Activated CD8-positive, alpha-beta T cell treated with anti-CD3 and anti-CD28 coated beads for 36 hours (primary cell): ENCODE measurements around the gene SHLD3. TPM values are rescaled to one million over a fixed set of nuclear protein-coding genes. Genes with fewer than 3 reads are reported as not detected.
"Not testable (repeated sequence)": the region's sequence is repeated elsewhere in the genome, so short reads cannot be mapped to it uniquely, and the experiment has no call there.

Experiments
- ATAC-seq: fragments of 200-7000 bp; cut with Tn5 transposase; one replicate; pipeline ENCODE4 v1.10.0; 2021; ENCODE audit warnings: mild to moderate bottlenecking, moderate library complexity
- CTCF ChIA-PET: fragments of 350-600 bp; sonication (Branson Sonifier 250); formaldehyde crosslinking; loops from one replicate; lab custom pipeline; 2021; ENCODE audit warnings: antibody characterized with exemption; lab: Charles Lee
- POLR2A ChIA-PET: fragments of 350-600 bp; sonication (Branson Sonifier 250); formaldehyde crosslinking; loops from one replicate; lab custom pipeline; 2021; ENCODE audit warnings: antibody characterized with exemption; lab: Charles Lee
- DNase-seq: peaks from one replicate; pipeline ENCODE4 v3.0.0-alpha.2; 2020
- H3K27ac Mint-ChIP-seq: one replicate; pipeline ENCODE4 v1.8.0; 2021; ENCODE audit warnings: mild to moderate bottlenecking, mixed read lengths
- H3K27me3 Mint-ChIP-seq: one replicate; pipeline ENCODE4 v1.8.0; 2021; ENCODE audit warnings: mixed read lengths
- H3K36me3 Mint-ChIP-seq: one replicate; pipeline ENCODE4 v1.8.0; 2021; ENCODE audit warnings: low read depth, mixed read lengths
- H3K4me1 Mint-ChIP-seq: one replicate; pipeline ENCODE4 v1.8.0; 2021; ENCODE audit warnings: low read depth, mixed read lengths
- H3K4me3 Mint-ChIP-seq: one replicate; pipeline ENCODE4 v1.8.0; 2021; ENCODE audit warnings: mild to moderate bottlenecking, moderate library complexity, mixed read lengths
- H3K9me3 Mint-ChIP-seq: one replicate; pipeline ENCODE4 v1.8.0; 2021; ENCODE audit warnings: mixed read lengths
- CTCF ChIP-seq: fragments of 200-600 bp; IDR thresholded peaks from one replicate; pipeline ENCODE4 v1.8.0; 2022; ENCODE audit warnings: antibody characterized with exemption, mild to moderate bottlenecking
- intact Hi-C: fragments of 100-400 bp; cut with micrococcal nuclease; formaldehyde crosslinking; loops from one replicate; pipeline ENCODE4 v1.10.0; 2022
- total RNA-seq, 2 experiments: library from RNA; stranded (reverse); gene quantifications; one replicate each; pipeline ENCODE4 v1.2.3, GENCODE V29; 2021

SHLD3 gene
- total RNA-seq, 2 experiments from 2014 or later, result 4.1 to 5.2 TPM

GRCh38 chr5:65612298-65612907, 12.4 kb upstream of the SHLD3 start:
- intact Hi-C loops, result no loop called here
- peaks cover 21% of the 10 kb centered on the region for H3K36me3 Mint-ChIP-seq
- no peaks in the 10 kb centered on the region for H3K27me3 Mint-ChIP-seq
- H3K9me3 Mint-ChIP-seq, result no peaks in the 10 kb centered on the region
- CTCF ChIA-PET, result no interaction called here
- no peaks in the 10 kb centered on the region for H3K4me1 Mint-ChIP-seq
- no peak for ATAC-seq
- TF ChIP-seq CTCF, result no peak
- DNase-seq, result no peak
- POLR2A ChIA-PET, result interaction anchor here (2.9 kb wide), 1 partner anchor 11 kb away, joined by 11 read pairs; the partner anchor contains the start of gene TRIM23
- no peak overlapping the region for H3K4me3 Mint-ChIP-seq
- no peak overlapping the region for H3K27ac Mint-ChIP-seq

GRCh38 chr5:65620021-65620420, 4.8 kb upstream of the SHLD3 start:
- ChIA-PET CTCF (no interaction called here), POLR2A (interaction anchor here (2.3 kb wide), 1 partner anchor 57 kb away, joined by 4 read pairs; the partner anchor contains the start of genes CENPK and PPWD1)
- no peak overlapping the region for H3K27ac Mint-ChIP-seq
- H3K4me1 Mint-ChIP-seq, result peaks cover 29% of the 10 kb centered on the region
- H3K4me3 Mint-ChIP-seq, result no peak overlapping the region
- DNase-seq (no peak), ATAC-seq (no peak)
- H3K27me3 Mint-ChIP-seq, result no peaks in the 10 kb centered on the region
- TF ChIP-seq CTCF, result no peak
- intact Hi-C loops, result loop anchor here (5.0 to 10.0 kb wide), 2 partner anchors 58 to 525 kb away; partner anchors contain the start of genes CENPK, PPWD1 and SREK1
- H3K36me3 Mint-ChIP-seq, result peaks cover 3% of the 10 kb centered on the region
- H3K9me3 Mint-ChIP-seq, result no peaks in the 10 kb centered on the region

GRCh38 chr5:65621961-65622360, 2.9 kb upstream of the SHLD3 start:
- CTCF ChIA-PET, H3K27me3 Mint-ChIP-seq, POLR2A ChIA-PET, H3K36me3 Mint-ChIP-seq, DNase-seq, ATAC-seq, H3K9me3 Mint-ChIP-seq, H3K27ac Mint-ChIP-seq: not testable (repeated sequence)
- H3K4me3 Mint-ChIP-seq, result peak overlapping the region; percentile 100
- intact Hi-C loops, result loop anchor here (5.0 to 10.0 kb wide), 2 partner anchors 60 to 523 kb away; partner anchors contain the start of genes CENPK, PPWD1 and SREK1
- peaks cover 36% of the 10 kb centered on the region for H3K4me1 Mint-ChIP-seq

GRCh38 chr5:65623482-65623881, 1.3 kb upstream of the SHLD3 start:
- Mint-ChIP-seq H3K4me1 (peaks cover 43% of the 10 kb centered on the region), H3K4me3 (peak overlapping the region; percentile 100), H3K27me3 (no peaks in the 10 kb centered on the region), H3K27ac (peak overlapping the region; percentile 99), H3K9me3 (no peaks in the 10 kb centered on the region), H3K36me3 (peaks cover 5% of the 10 kb centered on the region)
- intact Hi-C loops, result loop anchor here (5.0 to 10.0 kb wide), 2 partner anchors 61 to 521 kb away; partner anchors contain the start of genes CENPK, PPWD1 and SREK1
- ATAC-seq (no peak), DNase-seq (no peak)
- ChIA-PET CTCF (interaction anchor here (0.9 to 1.2 kb wide), 2 partner anchors 28 to 61 kb away, joined by 3 read pairs; partner anchors contain the start of gene CENPK), POLR2A (interaction anchor here (0.6 to 3.3 kb wide), 6 partner anchors 11 to 97 kb away, joined by 3 to 22 read pairs (median 4); partner anchors contain the start of genes CENPK and PPWD1)
- no peak for TF ChIP-seq CTCF

GRCh38 chr5:65624025-65624570, 729 bp upstream of the SHLD3 start, which contains the start of gene TRIM23:
Gene TRIM23 (minus strand): TSS chr5:65624333. CDS start chr5:65624274, 59 bp downstream.
- POLR2A ChIA-PET, result interaction anchor here (0.6 to 3.3 kb wide), 5 partner anchors 12 to 97 kb away, joined by 3 to 22 read pairs (median 6); partner anchors contain the start of genes CENPK and PPWD1
- Mint-ChIP-seq H3K4me1 (peaks cover 39% of the 10 kb centered on the region), H3K36me3 (peaks cover 5% of the 10 kb centered on the region)

More at GRCh38 chr5:65624025-65624570, 729 bp upstream of the SHLD3 start, which contains the start of gene TRIM23:
- TF ChIP-seq CTCF, result no peak
- peak; percentile 97 for ATAC-seq
- H3K9me3 Mint-ChIP-seq, result no peaks in the 10 kb centered on the region
- peak; percentile 94 for DNase-seq
- H3K27me3 Mint-ChIP-seq, result no peaks in the 10 kb centered on the region
- CTCF ChIA-PET, result interaction anchor here (0.9 to 1.2 kb wide), 2 partner anchors 27 to 62 kb away, joined by 3 read pairs; partner anchors contain the start of gene CENPK
- peak within 1 kb of the TSS; percentile 99 for H3K27ac Mint-ChIP-seq
- peak within 1 kb of the TSS; percentile 100 for H3K4me3 Mint-ChIP-seq
- intact Hi-C loops, result loop anchor here (5.0 to 10.0 kb wide), 2 partner anchors 62 to 521 kb away; partner anchors contain the start of genes CENPK, PPWD1 and SREK1
